AML-193 (cell line): ENCODE data around the gene SYTL1.

Experiments used
- DNase-seq, 2 experiments: peaks; one replicate each; lab custom pipeline; 2025; lab: John Stamatoyannopoulos, UW

The SYTL1 gene

GRCh38 chr1:27348861-27349783, 7.3 kb downstream of the SYTL1 start:
- DNase-seq: no peak

DNA sequence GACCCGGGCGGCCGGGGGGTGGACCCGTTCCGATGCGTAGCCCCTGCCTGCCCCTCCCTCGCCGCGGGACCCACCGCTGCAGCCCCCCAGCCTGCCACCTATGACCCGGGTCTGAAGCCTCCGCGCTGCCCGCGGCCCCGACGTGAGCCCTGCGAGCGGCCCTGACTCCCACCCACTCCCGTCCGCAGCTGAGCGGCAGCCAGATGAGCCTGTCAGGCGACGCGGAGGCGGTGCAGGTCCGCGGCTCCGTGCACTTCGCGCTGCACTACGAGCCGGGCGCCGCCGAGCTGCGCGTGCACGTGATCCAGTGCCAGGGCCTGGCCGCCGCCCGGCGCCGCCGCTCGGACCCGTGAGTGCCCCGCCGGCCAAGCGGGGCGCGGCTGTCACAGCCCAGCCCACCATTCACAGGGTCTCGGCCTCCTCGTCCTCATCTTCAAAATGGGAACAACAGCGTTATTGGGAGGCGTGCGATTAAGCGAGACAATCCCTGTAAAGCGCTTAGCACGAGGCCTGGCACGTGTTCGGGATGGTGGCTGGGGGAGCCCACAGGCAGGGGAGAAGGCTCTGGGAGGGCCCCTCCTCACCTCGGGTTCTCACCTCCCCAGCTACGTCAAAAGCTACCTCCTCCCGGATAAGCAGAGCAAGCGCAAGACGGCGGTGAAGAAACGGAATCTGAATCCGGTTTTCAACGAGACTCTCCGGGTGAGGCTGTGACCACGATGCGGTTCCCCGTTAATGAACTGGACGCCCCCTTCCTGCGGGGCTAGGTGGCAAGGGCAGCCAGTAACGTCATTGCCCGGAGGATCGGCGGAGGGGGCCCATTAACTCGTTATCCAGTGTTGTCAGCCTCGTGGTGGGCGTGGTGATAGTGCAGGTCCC, 8.2 kb downstream of the SYTL1 start:
- no peak for DNase-seq

GRCh38 chr1:27350663-27351540, 9.1 kb downstream of the SYTL1 start:
- DNase-seq: no peak

DNA sequence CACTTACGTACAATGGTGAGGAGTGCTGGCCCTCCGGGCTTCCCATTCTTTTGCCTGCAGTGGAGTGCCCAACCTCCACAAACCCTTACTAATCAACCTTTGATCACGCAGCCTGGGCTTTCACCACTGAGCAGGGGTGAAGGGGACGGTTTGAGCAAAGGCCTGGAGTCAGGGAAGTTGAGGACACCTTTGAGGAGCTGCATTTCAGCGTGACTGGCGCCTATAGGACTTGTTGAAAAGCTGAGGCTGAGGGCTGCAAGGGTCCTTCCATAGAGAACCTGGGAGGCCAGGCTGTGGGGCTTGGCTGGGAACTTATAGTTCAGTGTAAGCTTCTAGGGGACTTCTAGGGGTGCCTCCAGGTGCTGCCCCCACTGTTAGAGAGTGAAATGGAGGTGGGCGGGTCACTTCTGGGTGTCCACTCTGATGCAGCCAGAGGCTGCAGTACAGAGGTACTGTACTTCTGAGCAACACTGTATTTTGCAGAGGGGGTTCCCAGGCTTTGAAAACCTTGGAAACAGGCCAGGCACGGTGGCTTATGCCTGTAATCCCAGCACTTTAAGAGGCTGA, 9.8 kb downstream of the SYTL1 start:
- no peak for DNase-seq

- no peak for DNase-seq
Observed at GRCh38 chr1:27353166-27353565, 11.3 kb downstream of the SYTL1 start.

GRCh38 chr1:27353629-27354028, 11.8 kb downstream of the SYTL1 start:
- no peak for DNase-seq

DNA sequence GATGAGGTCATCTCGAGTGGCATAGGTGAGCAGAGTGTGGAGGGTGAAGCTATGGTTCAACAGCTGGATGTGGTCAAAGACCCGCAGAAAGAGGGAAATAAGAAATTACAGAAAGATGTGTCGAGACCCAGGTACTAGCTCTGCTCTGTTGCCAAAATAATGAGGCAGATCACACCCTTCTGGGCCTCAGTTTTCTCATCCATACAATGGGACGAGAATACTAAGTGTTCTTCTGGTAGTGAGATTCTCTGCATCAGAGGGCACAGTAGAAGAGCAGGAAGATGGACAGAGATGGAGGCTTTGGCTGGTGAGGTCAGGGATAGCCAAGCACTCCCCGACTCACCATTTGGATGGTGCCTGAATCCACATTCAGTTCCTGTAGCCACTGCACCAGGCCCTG, 13.9 kb downstream of the SYTL1 start:
- no peak for DNase-seq

GRCh38 chr1:27356277-27356618, 14.4 kb downstream of the SYTL1 start:
- DNase-seq: no peak

DNA sequence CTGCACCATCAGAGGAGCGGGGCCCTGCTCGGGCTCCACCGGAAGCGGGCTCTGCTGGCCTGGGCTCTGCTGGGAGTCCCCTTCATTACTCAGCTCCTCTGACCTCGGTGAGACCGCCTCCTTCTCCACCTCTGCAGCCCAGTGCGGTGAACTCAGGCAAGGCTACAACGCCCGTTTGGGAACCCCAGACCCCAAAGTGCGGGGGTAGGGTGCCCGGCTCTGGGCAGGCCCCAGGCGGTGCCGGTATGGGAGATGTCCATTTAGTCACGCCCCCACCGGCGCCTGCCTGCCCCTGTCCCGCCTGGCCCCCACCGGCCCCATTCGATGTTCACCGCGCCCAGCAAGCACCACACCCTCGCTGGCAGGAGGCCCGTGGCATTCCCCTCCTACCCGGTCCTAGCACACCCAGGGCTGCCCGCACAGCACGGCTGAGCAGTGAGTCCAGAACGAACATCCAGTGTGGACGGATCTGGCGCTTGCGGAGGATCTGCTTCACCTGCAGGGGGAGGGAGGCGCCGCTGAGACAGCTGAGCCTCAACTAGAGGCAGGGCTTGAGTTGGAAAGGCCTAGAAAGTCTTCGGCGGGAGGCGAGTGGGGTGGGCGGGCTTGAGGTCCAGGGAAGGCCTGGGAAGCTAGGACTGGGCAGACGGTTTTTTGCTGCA, 14.9 kb downstream of the SYTL1 start:
- no peak for DNase-seq

DNA sequence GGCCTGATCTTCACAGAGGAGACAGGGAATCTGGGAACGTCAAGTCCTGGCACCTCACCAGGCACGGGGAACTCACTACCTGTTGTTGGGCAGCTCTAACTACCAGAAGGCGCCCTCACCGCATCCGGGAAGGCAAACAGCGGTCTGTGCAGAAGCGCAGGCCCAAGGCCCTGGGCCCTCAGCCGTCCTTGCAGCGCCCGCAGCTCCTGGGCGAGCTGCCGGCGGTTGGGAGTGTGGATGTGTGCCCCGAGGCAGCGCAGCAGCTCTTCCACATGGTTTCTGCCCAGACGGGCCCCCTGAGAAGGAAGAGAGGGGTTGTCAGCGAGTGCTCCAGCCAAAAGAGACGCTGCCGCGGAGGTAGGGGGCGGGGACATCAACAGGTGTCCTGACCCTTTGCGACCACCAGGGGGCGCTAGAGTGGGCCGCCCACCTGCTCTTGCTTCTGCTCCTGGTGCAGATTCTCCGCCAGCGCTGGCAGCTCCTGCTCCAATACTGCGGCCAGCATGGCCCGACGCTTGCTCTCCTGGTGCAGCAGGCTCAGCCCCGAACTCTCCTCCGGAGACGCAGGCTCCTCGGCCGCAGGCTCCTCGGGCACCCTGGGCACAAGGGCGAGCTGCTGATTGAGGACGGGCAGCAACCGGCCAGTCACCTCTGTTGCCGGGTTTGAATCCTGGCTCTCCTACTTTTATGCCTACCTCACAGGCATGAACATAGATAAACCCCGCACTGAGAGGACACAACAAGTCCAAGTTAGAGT, 15.6 kb downstream of the SYTL1 start:
- DNase-seq: peak; percentile 24 to 28

DNA sequence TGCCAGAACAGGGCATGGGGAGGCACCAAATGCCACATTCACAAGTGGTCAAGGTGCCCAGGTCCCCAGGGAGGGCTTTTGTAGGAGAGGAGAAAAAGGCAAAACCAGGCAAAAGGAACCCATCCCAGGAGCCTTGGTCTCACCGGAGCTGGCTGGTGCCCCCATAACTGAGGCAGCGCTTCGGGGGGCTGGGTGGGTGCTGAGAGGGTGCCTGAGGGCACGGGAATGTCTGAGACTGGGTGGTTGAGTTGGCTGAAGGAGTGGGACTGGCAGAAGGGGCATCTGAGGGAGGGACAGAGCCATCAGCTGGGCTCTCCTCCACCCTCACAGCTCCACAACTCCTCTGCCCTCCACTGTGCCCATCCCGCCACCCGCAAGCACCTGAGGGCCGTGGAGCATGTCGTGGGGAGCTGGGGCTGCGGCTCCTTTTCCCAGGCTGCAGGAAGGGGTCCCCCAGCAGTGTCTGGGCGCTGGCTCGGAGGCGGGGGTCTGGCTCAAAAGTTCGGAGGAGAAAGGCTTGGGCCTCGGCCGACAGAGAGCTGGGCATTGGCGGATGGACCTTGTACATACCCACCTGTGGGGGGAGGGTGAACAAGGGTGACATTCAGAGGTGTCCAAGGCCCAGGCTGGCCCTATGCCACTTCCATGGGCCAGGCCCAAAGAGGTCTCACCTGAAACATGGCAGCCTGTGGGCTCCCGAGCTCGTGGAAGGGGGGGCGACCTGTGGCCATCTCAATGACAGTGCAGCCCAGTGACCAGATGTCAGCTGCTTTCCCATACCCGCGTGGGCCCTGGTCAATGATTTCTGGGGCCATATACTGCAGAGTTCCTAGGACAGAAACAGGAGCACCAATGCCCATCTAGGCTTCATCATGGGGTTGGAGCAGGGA, 16.5 kb downstream of the SYTL1 start:
- no peak for DNase-seq

DNA sequence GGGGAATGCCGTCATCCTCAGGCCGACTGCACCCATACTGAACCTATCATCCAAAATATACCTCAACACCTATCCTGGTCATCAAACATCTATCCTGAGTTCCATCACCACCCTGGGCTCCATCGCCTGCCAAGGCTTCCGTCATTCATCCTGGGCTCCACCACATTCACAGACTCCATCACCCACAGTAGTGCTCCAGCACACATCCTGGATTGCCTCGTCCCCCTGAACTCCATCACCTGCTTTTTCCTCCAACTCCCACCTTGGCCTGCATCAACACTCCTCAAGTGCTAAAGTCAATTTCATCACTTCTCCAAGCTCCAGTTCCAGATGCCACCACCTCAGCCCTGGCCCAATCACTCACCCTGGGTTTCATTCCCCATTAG, 17.1 kb downstream of the SYTL1 start:
- DNase-seq: no peak

- DNase-seq: no peak
Observed at GRCh38 chr1:27359822-27360158, 18.0 kb downstream of the SYTL1 start.

DNA sequence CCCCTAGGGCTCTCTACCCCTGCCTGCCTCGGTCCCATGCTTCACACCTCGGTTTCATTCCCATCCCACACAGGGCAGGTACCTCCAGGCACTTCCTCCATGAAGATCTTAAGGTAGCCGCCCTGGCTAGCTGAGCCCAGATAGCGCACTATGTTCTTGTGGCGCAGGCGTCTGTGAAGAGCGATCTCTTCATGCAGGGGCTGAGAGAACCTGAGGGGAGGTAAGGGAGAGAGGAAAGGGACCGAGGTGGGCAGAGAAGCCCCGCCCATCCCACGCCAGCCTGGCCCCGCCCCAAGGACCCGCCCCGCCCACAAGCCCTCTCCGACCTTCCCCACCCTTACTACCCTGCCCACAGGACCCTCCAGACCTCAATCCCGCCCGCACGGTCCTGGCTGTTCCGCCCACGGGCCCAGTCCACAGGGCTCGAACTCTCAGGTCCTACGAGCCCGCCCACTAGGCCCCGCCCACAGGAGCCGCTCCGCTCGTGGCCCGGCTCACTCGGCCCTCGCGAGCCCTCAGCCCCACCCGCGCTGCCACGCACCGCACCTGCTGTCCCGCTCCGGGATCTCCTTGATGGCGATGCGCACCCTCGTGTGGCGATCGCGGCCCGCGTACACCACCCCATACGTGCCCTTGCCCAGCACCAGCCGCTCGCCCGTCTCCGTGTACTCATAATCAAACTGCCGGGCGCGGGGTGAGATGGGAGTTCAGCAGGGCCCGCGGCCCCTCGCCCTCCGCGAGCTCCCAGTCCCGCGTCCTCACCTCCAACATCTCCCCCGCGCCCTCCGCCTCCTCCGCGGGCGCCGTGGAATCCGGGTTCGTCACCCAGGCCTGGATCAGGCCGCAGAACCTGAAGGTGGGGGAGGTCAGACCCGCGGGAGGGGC, 18.6 kb downstream of the SYTL1 start:
- no peak for DNase-seq

- DNase-seq: no peak
Observed at GRCh38 chr1:27361044-27361402, 19.2 kb downstream of the SYTL1 start.

DNA sequence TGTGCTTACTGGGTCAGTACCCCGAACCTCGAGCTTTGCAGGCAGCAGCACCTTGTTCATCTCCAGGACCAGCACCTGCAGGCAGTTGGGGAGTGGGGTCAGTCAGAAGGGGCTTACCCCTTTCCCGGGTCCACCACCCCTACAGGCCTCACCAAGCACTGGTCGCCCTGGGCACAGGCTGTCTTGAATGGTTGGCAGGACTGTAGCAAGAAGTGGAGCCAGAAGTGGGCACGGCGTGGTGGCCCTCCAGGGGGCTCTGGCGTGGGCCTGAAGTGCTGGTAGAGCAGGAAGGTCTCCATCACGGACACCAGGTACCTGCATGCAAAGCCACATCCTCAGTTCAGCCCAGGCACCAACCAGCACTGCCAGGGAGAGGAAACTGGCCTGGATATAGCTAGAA, 19.7 kb downstream of the SYTL1 start:
- DNase-seq: no peak

- DNase-seq: no peak
Observed at GRCh38 chr1:27363766-27364695, 22.2 kb downstream of the SYTL1 start.
